GM23338 (cell line): ENCODE results near the gene NTN1. TPM values are rescaled to one million over a fixed set of nuclear protein-coding genes. Genes with fewer than 3 reads are reported as not detected.

Experiments used
- ATAC-seq: fragments of 200-7000 bp; cut with Tn5 transposase; 3 replicates; pipeline ENCODE4 v1.9.1; 2020
- DNase-seq: peaks from one replicate; pipeline ENCODE4 v3.0.0-alpha.2; 2015; ENCODE audit warnings: low spot score
- H2AFZ ChIP-seq: fragments of 200-600 bp; sonication (generic); 2 replicates; pipeline ENCODE4 v1.8.0; 2016; ENCODE audit warnings: antibody characterized with exemption, mild to moderate bottlenecking, moderate library complexity
- H3F3A ChIP-seq: fragments of 200-600 bp; sonication (generic); replicated peaks from 2 replicates; pipeline ENCODE4 v1.8.0; 2017; ENCODE audit warnings: antibody characterized with exemption, mixed run types, low read depth
- H3K27ac ChIP-seq: fragments of 200-600 bp; sonication (generic); 2 replicates; pipeline ENCODE4 v1.6.1; 2016; ENCODE audit warnings: low read depth
- H3K27me3 ChIP-seq: fragments of 200-600 bp; sonication (generic); 2 replicates; pipeline ENCODE4 v1.8.0; 2016; ENCODE audit warnings: mild to moderate bottlenecking, mixed run types, moderate library complexity; ENCODE audit not compliant: insufficient read depth
- H3K36me3 ChIP-seq: fragments of 200-600 bp; sonication (generic); 2 replicates; pipeline ENCODE4 v1.8.0; 2016; ENCODE audit warnings: mild to moderate bottlenecking; ENCODE audit not compliant: insufficient read depth
- H3K4me1 ChIP-seq: fragments of 200-600 bp; sonication (generic); 2 replicates; pipeline ENCODE4 v1.8.0; 2016; ENCODE audit warnings: mild to moderate bottlenecking, moderate library complexity; ENCODE audit not compliant: insufficient read depth
- H3K4me2 ChIP-seq: fragments of 200-600 bp; sonication (generic); 2 replicates; pipeline ENCODE4 v1.7.1; 2017; ENCODE audit warnings: mixed run types
- H3K4me3 ChIP-seq: fragments of 200-600 bp; sonication (generic); 2 replicates; pipeline ENCODE4 v1.6.1; 2016; ENCODE audit warnings: mixed run types
- H3K79me2 ChIP-seq: fragments of 200-600 bp; sonication (generic); replicated peaks from 2 replicates; pipeline ENCODE4 v1.8.0; 2017; ENCODE audit warnings: mild to moderate bottlenecking; ENCODE audit not compliant: insufficient read depth
- H3K9me2 ChIP-seq: fragments of 200-600 bp; sonication (generic); 2 replicates; pipeline ENCODE4 v1.8.0; 2017; ENCODE audit not compliant: insufficient read depth
- H4K20me1 ChIP-seq: fragments of 200-600 bp; sonication (generic); replicated peaks from 2 replicates; pipeline ENCODE4 v1.8.0; 2017; ENCODE audit warnings: mild to moderate bottlenecking; ENCODE audit not compliant: insufficient read depth
- H3K27ac Mint-ChIP-seq: 2 replicates; pipeline ENCODE4 v1.8.0; 2020; ENCODE audit warnings: inconsistent platforms, mild to moderate bottlenecking, moderate library complexity, mixed read lengths
- H3K27me3 Mint-ChIP-seq: 3 replicates; pipeline ENCODE4 v1.8.0; 2022; ENCODE audit warnings: low read depth, mild to moderate bottlenecking, moderate library complexity, mixed read lengths, inconsistent platforms; ENCODE audit not compliant: insufficient read depth, poor library complexity
- H3K36me3 Mint-ChIP-seq: 3 replicates; pipeline ENCODE4 v1.8.0; 2021; ENCODE audit warnings: low read depth, mild to moderate bottlenecking, inconsistent platforms, moderate library complexity, mixed read lengths
- H3K4me1 Mint-ChIP-seq: 3 replicates; pipeline ENCODE4 v1.8.0; 2020; ENCODE audit warnings: mild to moderate bottlenecking, inconsistent platforms, mixed read lengths
- H3K4me3 Mint-ChIP-seq: 3 replicates; pipeline ENCODE4 v1.8.0; 2021; ENCODE audit warnings: moderate library complexity, mild to moderate bottlenecking, inconsistent platforms, mixed read lengths
- H3K9me3 Mint-ChIP-seq: 3 replicates; pipeline ENCODE4 v1.8.0; 2020; ENCODE audit warnings: moderate library complexity, mild to moderate bottlenecking, inconsistent platforms, mixed read lengths
- CREB1 ChIP-seq: fragments of 250-450 bp; sonication (Bioruptor Pico); IDR thresholded peaks from 2 replicates; pipeline ENCODE4 v1.5.0; 2020; ENCODE audit warnings: low read depth, mild to moderate bottlenecking, moderate library complexity
- ETS1 ChIP-seq: IDR thresholded peaks from 2 replicates; pipeline ENCODE4 v1.6.1; 2016; ENCODE audit warnings: antibody characterized with exemption
- EZH2phosphoT487 ChIP-seq: fragments of 200-600 bp; sonication (generic); IDR thresholded peaks from one replicate; pipeline ENCODE4 v1.8.1; 2018; ENCODE audit warnings: antibody characterized with exemption; ENCODE audit not compliant: unreplicated experiment
- NANOG ChIP-seq: IDR thresholded peaks from 2 replicates; pipeline ENCODE4 v1.6.1; 2016; ENCODE audit warnings: antibody characterized with exemption, borderline replicate concordance
- POLR2AphosphoS5 ChIP-seq: IDR thresholded peaks from 2 replicates; pipeline ENCODE4 v1.6.1; 2016; ENCODE audit warnings: antibody characterized with exemption, low read depth
- ZNF114 ChIP-seq: fragments of 250-450 bp; sonication (Bioruptor Pico); IDR thresholded peaks from 2 replicates; pipeline ENCODE4 v1.5.0; 2020; ENCODE audit warnings: mild to moderate bottlenecking, moderate library complexity
- ZNF331 ChIP-seq: fragments of 250-450 bp; sonication (Bioruptor Pico); IDR thresholded peaks from 2 replicates; pipeline ENCODE4 v1.5.0; 2020; ENCODE audit warnings: low read depth, mild to moderate bottlenecking, moderate library complexity
- polyA plus RNA-seq: library from polyadenylated mRNA; unstranded; fragments of >200 nt; fragmentation: Nextera tagmentation; extraction: Ambion mirVana; gene quantifications from 2 replicates; pipeline ENCODE4 v1.2.1, GENCODE V29; 2016
- total RNA-seq: library from RNA; depleted of rRNA; stranded (reverse); fragments of >200 nt; shearing (Covaris generic); gene quantifications from 2 replicates; pipeline ENCODE4 v1.2.3, GENCODE V29; 2014
- TF ChIP-seq, protein P1 (sequence below): IDR thresholded peaks from one replicate; pipeline ENCODE4 v1.6.1; 2018; ENCODE audit warnings: antibody characterized with exemption; ENCODE audit not compliant: unreplicated experiment
- TF ChIP-seq, protein P2 (sequence below): fragments of 250-450 bp; sonication (Bioruptor Pico); IDR thresholded peaks from 2 replicates; pipeline ENCODE4 v1.5.0; 2020; ENCODE audit warnings: mild to moderate bottlenecking, moderate library complexity
- TF ChIP-seq, protein P3 (sequence below), 2 experiments: fragments of 200-600 bp in 1 of 2; sonication (generic) in 1 of 2; conservative IDR thresholded peaks; 2 replicates each; pipeline versions ENCODE4 v1.5.1 to v1.6.1; 2016 to 2017; ENCODE audit warnings: antibody characterized with exemption in 2 of 2, low read depth in 2 of 2, mild to moderate bottlenecking in 2 of 2, moderate library complexity in 1 of 2

Gene NTN1
- total and polyA plus RNA-seq, 2 experiments from 2014 or later, result 0.57 to 2.6 TPM

- Histone ChIP-seq H3K27ac (no peak overlapping the region), H3K4me1 (peaks cover 12% of the 10 kb centered on the region), H3K36me3 (no peaks in the 10 kb centered on the region; the same call in 1 of the 2 replicates), H3K9me2 (no peaks in the 10 kb centered on the region), H3K27me3 (no peaks in the 10 kb centered on the region), H3K4me3 (no peak overlapping the region), H4K20me1 (no peaks in the 10 kb centered on the region), H3F3A (no peaks in the 10 kb centered on the region), H2AFZ (no peak overlapping the region), H3K79me2 (no peaks in the 10 kb centered on the region), H3K4me2 (no peak overlapping the region)
- no peaks in the 10 kb centered on the region for H3K9me3 Mint-ChIP-seq
- H3K4me3 Mint-ChIP-seq, result no peak overlapping the region
- DNase-seq, result no peak
- H3K27ac Mint-ChIP-seq, result no peak overlapping the region
- TF ChIP-seq NANOG, result no peak
- H3K27me3 Mint-ChIP-seq, result peaks cover 7% of the 10 kb centered on the region
- no peak for ATAC-seq
- H3K36me3 Mint-ChIP-seq, result no peaks in the 10 kb centered on the region
- H3K4me1 Mint-ChIP-seq, result peaks cover 30% of the 10 kb centered on the region
Measured at GRCh38 chr17:9255833-9256232, 234.5 kb downstream of the NTN1 start.

DNA sequence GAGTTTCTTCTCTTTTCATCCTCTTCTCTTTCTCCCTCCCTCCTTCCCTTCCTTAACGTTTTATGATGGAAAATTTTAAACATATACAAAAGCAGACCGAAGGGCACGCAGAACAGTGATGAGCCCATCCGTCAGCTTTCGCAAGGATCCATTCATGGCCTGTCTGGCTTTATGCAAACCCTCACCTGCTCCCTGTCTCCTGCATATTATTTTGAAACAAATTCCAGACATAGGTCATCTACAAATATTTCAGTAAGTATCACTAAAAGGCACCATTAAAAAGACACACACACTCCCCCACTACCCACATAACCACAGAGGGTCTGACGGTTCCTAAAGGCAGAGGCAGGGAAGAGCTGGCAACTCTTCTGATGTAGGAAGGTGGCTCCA lies 235.0 kb downstream of the NTN1 start:
- no peak overlapping the region for H3K4me2 ChIP-seq
- no peak overlapping the region for H3K4me3 ChIP-seq
- peaks cover 7% of the 10 kb centered on the region for H3K27me3 Mint-ChIP-seq
- H3K9me3 Mint-ChIP-seq, result no peaks in the 10 kb centered on the region
- ATAC-seq, result no peak
- TF ChIP-seq ZNF114 (no peak), ETS1 (no peak), ZNF331 (CRISPR knock-in tag) (no peak), POLR2AphosphoS5 (no peak), CREB1 (no peak), EZH2phosphoT487 (no peak), NANOG (no peak)
- TF ChIP-seq, protein P1, sequence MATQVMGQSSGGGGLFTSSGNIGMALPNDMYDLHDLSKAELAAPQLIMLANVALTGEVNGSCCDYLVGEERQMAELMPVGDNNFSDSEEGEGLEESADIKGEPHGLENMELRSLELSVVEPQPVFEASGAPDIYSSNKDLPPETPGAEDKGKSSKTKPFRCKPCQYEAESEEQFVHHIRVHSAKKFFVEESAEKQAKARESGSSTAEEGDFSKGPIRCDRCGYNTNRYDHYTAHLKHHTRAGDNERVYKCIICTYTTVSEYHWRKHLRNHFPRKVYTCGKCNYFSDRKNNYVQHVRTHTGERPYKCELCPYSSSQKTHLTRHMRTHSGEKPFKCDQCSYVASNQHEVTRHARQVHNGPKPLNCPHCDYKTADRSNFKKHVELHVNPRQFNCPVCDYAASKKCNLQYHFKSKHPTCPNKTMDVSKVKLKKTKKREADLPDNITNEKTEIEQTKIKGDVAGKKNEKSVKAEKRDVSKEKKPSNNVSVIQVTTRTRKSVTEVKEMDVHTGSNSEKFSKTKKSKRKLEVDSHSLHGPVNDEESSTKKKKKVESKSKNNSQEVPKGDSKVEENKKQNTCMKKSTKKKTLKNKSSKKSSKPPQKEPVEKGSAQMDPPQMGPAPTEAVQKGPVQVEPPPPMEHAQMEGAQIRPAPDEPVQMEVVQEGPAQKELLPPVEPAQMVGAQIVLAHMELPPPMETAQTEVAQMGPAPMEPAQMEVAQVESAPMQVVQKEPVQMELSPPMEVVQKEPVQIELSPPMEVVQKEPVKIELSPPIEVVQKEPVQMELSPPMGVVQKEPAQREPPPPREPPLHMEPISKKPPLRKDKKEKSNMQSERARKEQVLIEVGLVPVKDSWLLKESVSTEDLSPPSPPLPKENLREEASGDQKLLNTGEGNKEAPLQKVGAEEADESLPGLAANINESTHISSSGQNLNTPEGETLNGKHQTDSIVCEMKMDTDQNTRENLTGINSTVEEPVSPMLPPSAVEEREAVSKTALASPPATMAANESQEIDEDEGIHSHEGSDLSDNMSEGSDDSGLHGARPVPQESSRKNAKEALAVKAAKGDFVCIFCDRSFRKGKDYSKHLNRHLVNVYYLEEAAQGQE, result no peak
- TF ChIP-seq, protein P2, sequence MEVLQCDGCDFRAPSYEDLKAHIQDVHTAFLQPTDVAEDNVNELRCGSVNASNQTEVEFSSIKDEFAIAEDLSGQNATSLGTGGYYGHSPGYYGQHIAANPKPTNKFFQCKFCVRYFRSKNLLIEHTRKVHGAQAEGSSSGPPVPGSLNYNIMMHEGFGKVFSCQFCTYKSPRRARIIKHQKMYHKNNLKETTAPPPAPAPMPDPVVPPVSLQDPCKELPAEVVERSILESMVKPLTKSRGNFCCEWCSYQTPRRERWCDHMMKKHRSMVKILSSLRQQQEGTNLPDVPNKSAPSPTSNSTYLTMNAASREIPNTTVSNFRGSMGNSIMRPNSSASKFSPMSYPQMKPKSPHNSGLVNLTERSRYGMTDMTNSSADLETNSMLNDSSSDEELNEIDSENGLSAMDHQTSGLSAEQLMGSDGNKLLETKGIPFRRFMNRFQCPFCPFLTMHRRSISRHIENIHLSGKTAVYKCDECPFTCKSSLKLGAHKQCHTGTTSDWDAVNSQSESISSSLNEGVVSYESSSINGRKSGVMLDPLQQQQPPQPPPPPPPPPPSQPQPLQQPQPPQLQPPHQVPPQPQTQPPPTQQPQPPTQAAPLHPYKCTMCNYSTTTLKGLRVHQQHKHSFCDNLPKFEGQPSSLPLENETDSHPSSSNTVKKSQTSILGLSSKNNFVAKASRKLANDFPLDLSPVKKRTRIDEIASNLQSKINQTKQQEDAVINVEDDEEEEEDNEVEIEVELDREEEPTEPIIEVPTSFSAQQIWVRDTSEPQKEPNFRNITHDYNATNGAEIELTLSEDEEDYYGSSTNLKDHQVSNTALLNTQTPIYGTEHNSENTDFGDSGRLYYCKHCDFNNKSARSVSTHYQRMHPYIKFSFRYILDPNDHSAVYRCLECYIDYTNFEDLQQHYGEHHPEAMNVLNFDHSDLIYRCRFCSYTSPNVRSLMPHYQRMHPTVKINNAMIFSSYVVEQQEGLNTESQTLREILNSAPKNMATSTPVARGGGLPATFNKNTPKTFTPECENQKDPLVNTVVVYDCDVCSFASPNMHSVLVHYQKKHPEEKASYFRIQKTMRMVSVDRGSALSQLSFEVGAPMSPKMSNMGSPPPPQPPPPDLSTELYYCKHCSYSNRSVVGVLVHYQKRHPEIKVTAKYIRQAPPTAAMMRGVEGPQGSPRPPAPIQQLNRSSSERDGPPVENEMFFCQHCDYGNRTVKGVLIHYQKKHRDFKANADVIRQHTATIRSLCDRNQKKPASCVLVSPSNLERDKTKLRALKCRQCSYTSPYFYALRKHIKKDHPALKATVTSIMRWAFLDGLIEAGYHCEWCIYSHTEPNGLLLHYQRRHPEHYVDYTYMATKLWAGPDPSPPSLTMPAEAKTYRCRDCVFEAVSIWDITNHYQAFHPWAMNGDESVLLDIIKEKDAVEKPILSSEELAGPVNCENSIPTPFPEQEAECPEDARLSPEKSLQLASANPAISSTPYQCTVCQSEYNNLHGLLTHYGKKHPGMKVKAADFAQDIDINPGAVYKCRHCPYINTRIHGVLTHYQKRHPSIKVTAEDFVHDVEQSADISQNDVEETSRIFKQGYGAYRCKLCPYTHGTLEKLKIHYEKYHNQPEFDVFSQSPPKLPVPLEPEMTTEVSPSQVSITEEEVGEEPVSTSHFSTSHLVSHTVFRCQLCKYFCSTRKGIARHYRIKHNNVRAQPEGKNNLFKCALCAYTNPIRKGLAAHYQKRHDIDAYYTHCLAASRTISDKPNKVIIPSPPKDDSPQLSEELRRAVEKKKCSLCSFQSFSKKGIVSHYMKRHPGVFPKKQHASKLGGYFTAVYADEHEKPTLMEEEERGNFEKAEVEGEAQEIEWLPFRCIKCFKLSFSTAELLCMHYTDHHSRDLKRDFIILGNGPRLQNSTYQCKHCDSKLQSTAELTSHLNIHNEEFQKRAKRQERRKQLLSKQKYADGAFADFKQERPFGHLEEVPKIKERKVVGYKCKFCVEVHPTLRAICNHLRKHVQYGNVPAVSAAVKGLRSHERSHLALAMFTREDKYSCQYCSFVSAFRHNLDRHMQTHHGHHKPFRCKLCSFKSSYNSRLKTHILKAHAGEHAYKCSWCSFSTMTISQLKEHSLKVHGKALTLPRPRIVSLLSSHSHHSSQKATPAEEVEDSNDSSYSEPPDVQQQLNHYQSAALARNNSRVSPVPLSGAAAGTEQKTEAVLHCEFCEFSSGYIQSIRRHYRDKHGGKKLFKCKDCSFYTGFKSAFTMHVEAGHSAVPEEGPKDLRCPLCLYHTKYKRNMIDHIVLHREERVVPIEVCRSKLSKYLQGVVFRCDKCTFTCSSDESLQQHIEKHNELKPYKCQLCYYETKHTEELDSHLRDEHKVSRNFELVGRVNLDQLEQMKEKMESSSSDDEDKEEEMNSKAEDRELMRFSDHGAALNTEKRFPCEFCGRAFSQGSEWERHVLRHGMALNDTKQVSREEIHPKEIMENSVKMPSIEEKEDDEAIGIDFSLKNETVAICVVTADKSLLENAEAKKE (CRISPR knock-in tag), result no peak
- TF ChIP-seq, protein P3, sequence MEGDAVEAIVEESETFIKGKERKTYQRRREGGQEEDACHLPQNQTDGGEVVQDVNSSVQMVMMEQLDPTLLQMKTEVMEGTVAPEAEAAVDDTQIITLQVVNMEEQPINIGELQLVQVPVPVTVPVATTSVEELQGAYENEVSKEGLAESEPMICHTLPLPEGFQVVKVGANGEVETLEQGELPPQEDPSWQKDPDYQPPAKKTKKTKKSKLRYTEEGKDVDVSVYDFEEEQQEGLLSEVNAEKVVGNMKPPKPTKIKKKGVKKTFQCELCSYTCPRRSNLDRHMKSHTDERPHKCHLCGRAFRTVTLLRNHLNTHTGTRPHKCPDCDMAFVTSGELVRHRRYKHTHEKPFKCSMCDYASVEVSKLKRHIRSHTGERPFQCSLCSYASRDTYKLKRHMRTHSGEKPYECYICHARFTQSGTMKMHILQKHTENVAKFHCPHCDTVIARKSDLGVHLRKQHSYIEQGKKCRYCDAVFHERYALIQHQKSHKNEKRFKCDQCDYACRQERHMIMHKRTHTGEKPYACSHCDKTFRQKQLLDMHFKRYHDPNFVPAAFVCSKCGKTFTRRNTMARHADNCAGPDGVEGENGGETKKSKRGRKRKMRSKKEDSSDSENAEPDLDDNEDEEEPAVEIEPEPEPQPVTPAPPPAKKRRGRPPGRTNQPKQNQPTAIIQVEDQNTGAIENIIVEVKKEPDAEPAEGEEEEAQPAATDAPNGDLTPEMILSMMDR (conservative IDR thresholded peaks at IDR 0.05; ENCODE audit: low read depth in 2 of 2), result no peak
- no peaks in the 10 kb centered on the region for H3K36me3 Mint-ChIP-seq
- DNase-seq, result no peak
- H3K4me3 Mint-ChIP-seq, result no peak overlapping the region
- no peak overlapping the region for H2AFZ ChIP-seq
- H3K4me1 Mint-ChIP-seq, result peaks cover 35% of the 10 kb centered on the region
- H3K27me3 ChIP-seq, result no peaks in the 10 kb centered on the region
- no peaks in the 10 kb centered on the region for H3K36me3 ChIP-seq
- H3F3A ChIP-seq, result no peaks in the 10 kb centered on the region
- 0 out of 2 replicates have a peak overlapping the region, but pooled peaks have one; percentile 49 for H3K27ac Mint-ChIP-seq
- peaks cover 12% of the 10 kb centered on the region for H3K4me1 ChIP-seq
- H3K27ac ChIP-seq, result no peak overlapping the region
- no peaks in the 10 kb centered on the region for H3K79me2 ChIP-seq
- H3K9me2 ChIP-seq, result no peaks in the 10 kb centered on the region
- H4K20me1 ChIP-seq, result no peaks in the 10 kb centered on the region
